Ectodermal cell (in vitro differentiated cells): Measurements from ENCODE around the gene SERPINI1.

Experiments used
- H3K27ac ChIP-seq: 2 replicates; pipeline ENCODE4 v1.7.0; 2013; ENCODE audit warnings: mild to moderate bottlenecking, low read depth, low read length; ENCODE audit not compliant: insufficient read depth, poor library complexity, severe bottlenecking
- H3K27me3 ChIP-seq: 2 replicates; pipeline ENCODE4 v1.7.0; 2013; ENCODE audit warnings: mild to moderate bottlenecking, low read length; ENCODE audit not compliant: insufficient read depth, control insufficient read depth, poor library complexity, severe bottlenecking
- H3K36me3 ChIP-seq: one replicate; pipeline ENCODE4 v1.7.0; 2013; ENCODE audit warnings: low read length; ENCODE audit not compliant: control insufficient read depth, insufficient read depth
- H3K4me1 ChIP-seq: one replicate; pipeline ENCODE4 v1.7.0; 2013; ENCODE audit warnings: low read length; ENCODE audit not compliant: control insufficient read depth, insufficient read depth
- H3K4me3 ChIP-seq: 2 replicates; pipeline ENCODE4 v1.7.0; 2013; ENCODE audit warnings: low read depth, low read length, control low read depth; ENCODE audit not compliant: insufficient read depth
- H3K9me3 ChIP-seq: 2 replicates; pipeline ENCODE4 v1.7.0; 2013; ENCODE audit warnings: mild to moderate bottlenecking, low read length, moderate library complexity; ENCODE audit not compliant: control insufficient read depth
- WGBS, 2 experiments: methylation state at CpG; one replicate each; pipeline ENCODE4 v1.1.7; 2013; ENCODE audit warnings: missing lambda C conversion rate in 2 of 2; 5-methylcytosine and 5-hydroxymethylcytosine counted together

SERPINI1 gene

DNA sequence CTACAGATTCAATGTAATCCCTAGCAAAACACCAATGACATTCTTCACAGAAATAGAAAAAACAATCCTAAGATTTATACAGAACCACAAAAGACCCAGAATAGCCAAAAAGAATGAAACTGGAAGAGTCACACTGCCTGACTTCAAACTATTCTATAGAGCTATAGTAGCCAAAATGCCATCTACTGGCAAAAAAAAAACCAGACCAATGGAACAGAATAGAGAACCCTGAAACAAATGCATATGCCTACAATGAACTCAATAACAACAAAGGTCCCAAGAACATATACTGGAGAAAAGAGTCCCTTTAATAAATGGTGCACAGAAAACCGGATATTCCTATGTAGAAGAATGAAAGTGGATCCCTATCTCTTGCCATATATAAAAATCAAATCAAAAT is 20.6 kb upstream of the SERPINI1 start:
- 80% methylated on average over 1 of the region's 1 CpG; no CpG with 5 or more reads in 1 of the 2 experiments for WGBS, 2 experiments
- peaks cover 9% of the 10 kb centered on the region for H3K36me3 ChIP-seq
- no peak overlapping the region for H3K4me3 ChIP-seq
- no peak overlapping the region for H3K27ac ChIP-seq
- H3K4me1 ChIP-seq: no peaks in the 10 kb centered on the region
- H3K9me3 ChIP-seq: no peaks in the 10 kb centered on the region
- H3K27me3 ChIP-seq: no peaks in the 10 kb centered on the region

DNA sequence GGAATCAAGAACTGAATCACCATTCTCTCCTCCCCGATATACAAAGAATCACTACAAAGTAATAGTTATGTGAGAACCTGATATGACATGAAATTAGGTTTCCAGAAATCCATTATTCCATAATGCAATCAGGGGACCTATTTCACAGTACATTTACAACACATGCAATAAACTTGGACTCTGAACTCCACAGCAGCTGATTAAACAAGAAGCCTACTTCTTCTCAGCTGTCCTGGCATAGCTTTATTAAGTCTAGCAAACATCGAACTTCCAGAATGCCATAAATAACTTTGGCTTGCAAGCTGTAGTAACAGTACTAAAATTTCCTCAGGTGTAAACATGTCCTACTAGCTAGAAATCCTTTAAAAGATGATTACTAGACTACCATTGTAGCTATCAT is 18.6 kb upstream of the SERPINI1 start:
- Histone ChIP-seq H3K36me3 (peaks cover 9% of the 10 kb centered on the region), H3K27me3 (no peaks in the 10 kb centered on the region), H3K4me3 (no peak overlapping the region), H3K4me1 (no peaks in the 10 kb centered on the region), H3K27ac (no peak overlapping the region), H3K9me3 (no peaks in the 10 kb centered on the region)
- 89 to 92% methylated on average over 1 of the region's 2 CpGs for WGBS, 2 experiments

DNA sequence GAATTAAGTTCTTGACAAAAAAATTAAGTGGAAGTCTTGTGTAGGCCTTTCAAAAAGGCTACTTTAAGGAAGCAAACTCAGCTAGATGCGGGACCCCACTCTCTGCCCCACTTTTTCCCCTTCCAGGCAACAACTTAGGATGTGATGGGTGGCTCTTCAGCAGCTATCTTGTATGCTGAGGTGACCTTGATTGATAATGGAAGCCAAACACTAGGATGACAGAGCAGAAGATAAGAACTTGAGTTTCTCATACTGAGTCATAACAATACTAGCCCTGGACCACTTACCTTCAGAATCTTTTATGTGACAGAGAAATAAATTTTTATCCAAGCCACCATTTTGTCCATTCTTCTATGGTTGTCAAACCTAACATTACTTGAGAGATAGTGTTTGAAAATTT is 16.9 kb upstream of the SERPINI1 start:
- H3K36me3 ChIP-seq: peaks cover 9% of the 10 kb centered on the region
- H3K4me3 ChIP-seq: no peak overlapping the region
- H3K27ac ChIP-seq: no peak overlapping the region
- H3K9me3 ChIP-seq: no peaks in the 10 kb centered on the region
- H3K4me1 ChIP-seq: no peaks in the 10 kb centered on the region
- WGBS, 2 experiments: 60 to 97% methylated on average over 1 of the region's 1 CpG
- H3K27me3 ChIP-seq: no peaks in the 10 kb centered on the region

DNA sequence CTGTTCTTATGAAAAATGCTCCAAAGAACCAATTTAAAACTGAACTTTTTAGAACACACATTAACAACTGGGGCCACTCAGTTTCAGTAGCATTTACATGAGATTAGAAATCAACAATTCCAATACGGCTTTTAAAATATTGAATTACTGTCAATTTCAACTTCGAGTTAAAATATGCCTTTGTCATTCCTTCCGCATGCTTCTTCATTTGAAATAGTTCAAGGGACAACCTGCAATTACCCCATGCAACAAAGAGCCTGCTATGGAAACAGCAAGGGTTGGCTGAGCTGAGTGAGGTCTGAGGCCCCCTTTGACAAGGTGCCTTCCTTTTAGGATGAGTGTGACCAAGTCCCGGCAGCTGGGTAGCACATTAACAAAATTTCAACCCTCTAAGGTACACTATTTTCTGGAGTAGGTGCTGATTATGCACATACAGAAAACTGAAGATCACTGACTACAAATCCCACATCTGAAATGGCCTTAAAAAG is 12.5 kb upstream of the SERPINI1 start:
- Histone ChIP-seq H3K9me3 (no peaks in the 10 kb centered on the region), H3K27me3 (no peaks in the 10 kb centered on the region), H3K27ac (no peak overlapping the region), H3K36me3 (peaks cover 9% of the 10 kb centered on the region), H3K4me3 (no peak overlapping the region), H3K4me1 (peaks cover 8% of the 10 kb centered on the region)
- 92% methylated on average over 4 of the region's 4 CpGs for WGBS, 2 experiments

DNA sequence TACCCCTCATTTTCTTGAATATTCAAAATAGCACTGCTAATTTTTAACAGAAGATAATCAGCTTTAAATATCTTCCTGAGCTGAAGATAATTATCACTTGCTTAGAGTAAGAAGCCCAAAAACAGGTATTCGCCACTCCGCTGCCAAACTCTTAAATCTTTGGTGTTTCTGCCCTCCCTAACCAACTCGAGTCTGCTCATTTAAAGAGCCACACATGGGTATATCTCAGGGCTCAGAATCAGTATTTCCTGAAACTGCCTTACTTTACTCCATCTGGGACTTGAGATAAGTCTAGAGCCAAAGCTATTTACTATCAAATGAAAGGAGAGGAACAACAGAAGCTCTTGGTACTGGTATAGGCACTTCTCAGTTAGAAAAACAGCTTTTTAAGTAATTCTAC is 11.6 kb upstream of the SERPINI1 start:
- H3K36me3 ChIP-seq: peaks cover 1% of the 10 kb centered on the region
- WGBS, 2 experiments: 87 to 95% methylated on average over 3 of the region's 3 CpGs
- H3K4me3 ChIP-seq: no peak overlapping the region
- no peaks in the 10 kb centered on the region for H3K9me3 ChIP-seq
- no peaks in the 10 kb centered on the region for H3K27me3 ChIP-seq
- no peak overlapping the region for H3K27ac ChIP-seq
- peaks cover 8% of the 10 kb centered on the region for H3K4me1 ChIP-seq

DNA sequence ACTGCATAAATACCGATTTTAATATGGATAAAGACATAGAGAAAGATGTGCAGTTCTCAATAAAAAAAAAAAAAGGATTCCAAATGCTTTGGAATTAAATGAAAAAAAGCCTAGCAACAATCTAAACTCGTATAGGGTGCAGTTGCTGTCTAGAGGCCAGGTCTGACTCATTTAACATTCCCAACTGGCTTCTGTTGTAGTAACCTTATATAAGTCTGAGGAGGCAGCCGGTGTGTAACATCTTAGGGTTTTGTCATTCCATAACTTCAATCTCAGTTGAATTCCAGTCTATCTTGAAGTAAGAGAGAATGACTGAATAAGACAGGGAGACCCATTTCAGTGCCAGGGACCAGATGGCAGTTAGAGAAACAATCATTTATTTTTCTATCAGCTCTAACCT is 7.3 kb upstream of the SERPINI1 start:
- 73 to 90% methylated on average over 2 to 3 of the region's 3 CpGs for WGBS, 2 experiments
- Histone ChIP-seq H3K27ac (no peak overlapping the region), H3K27me3 (no peaks in the 10 kb centered on the region), H3K4me3 (no peak overlapping the region), H3K36me3 (no peaks in the 10 kb centered on the region), H3K4me1 (peaks cover 12% of the 10 kb centered on the region), H3K9me3 (no peaks in the 10 kb centered on the region)

DNA sequence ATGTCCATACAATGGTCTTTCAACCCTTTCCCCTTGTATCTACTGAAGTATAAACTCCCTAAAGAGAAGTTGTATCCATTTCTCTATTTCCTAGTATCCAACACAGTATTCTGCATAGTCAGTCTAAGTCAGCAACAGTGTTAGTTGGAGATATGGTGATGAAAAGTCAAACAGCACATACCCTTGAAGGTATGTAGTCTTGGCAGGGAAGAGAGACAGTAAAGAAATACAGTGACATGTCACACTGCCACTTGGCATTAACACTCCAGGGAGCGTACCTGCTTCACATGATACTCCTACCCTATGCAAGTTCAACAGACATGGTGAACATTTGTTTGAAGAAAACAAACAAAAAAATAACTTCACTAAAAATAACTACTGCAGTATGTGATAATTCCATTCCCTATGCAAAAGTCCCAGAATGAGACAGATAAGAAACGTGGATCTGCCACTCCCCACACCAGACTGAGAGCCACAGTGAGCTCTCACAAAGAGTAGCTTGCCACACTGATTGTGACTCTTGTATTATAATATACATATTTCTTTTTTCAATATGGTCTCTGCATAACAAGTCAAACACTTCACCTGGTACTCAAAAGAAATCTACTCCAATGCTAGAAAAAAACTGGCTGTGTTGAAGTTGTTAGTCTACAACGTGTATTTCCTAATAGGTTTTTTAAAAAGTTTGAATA is 6.7 kb upstream of the SERPINI1 start:
- Histone ChIP-seq H3K27ac (no peak overlapping the region), H3K36me3 (no peaks in the 10 kb centered on the region), H3K9me3 (no peaks in the 10 kb centered on the region), H3K27me3 (no peaks in the 10 kb centered on the region), H3K4me3 (no peak overlapping the region), H3K4me1 (peaks cover 17% of the 10 kb centered on the region)
- 80 to 90% methylated on average over 2 to 3 of the region's 3 CpGs for WGBS, 2 experiments

DNA sequence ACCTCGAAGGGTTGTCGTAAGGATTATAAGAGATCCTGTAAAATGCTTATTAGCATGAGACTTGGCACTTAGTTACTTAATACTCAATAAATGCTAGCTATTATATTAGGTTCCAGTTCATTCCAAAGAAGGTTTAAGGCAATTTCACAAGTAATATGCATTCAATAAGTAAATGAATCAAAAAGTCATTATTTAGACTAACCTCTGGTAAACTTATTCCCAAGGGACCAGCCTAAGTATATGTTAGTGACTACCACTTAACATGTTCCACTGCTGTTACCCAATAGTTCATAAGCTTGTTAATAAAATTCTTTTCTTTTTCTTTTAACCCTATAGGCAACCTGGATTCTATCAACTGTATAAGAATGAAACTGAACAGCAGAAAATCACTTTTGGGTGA is 5.9 kb upstream of the SERPINI1 start:
- no peak overlapping the region for H3K27ac ChIP-seq
- H3K9me3 ChIP-seq: no peaks in the 10 kb centered on the region
- no peak overlapping the region for H3K4me3 ChIP-seq
- H3K27me3 ChIP-seq: no peaks in the 10 kb centered on the region
- H3K4me1 ChIP-seq: peaks cover 11% of the 10 kb centered on the region
- H3K36me3 ChIP-seq: no peaks in the 10 kb centered on the region
- 88% methylated on average over 2 of the region's 2 CpGs; no CpG with 5 or more reads in 1 of the 2 experiments for WGBS, 2 experiments

DNA sequence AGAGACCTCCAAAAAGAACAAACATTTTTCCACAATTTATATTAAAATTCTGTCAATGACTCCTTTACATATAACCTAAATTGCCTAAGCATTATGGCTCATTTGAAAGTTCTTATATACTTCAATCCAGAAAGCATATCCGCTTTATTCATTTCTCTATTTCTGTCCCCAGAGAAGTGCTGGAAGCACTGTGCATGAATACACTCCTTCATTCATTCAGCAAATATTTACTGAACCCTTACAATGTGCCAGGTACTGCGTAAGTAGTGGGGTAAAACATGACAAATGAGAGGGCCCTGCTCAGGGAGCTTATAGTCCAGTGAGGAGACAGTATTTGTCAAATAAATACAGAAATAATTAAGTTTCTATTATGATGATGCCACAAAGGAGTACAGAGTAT is 4.1 kb upstream of the SERPINI1 start:
- no peak overlapping the region for H3K4me3 ChIP-seq
- H3K27me3 ChIP-seq: peaks cover 6% of the 10 kb centered on the region
- peaks cover 9% of the 10 kb centered on the region for H3K4me1 ChIP-seq
- WGBS, 2 experiments: 99 to 100% methylated on average over 1 to 2 of the region's 2 CpGs
- no peaks in the 10 kb centered on the region for H3K9me3 ChIP-seq
- H3K36me3 ChIP-seq: no peaks in the 10 kb centered on the region
- H3K27ac ChIP-seq: no peak overlapping the region

DNA sequence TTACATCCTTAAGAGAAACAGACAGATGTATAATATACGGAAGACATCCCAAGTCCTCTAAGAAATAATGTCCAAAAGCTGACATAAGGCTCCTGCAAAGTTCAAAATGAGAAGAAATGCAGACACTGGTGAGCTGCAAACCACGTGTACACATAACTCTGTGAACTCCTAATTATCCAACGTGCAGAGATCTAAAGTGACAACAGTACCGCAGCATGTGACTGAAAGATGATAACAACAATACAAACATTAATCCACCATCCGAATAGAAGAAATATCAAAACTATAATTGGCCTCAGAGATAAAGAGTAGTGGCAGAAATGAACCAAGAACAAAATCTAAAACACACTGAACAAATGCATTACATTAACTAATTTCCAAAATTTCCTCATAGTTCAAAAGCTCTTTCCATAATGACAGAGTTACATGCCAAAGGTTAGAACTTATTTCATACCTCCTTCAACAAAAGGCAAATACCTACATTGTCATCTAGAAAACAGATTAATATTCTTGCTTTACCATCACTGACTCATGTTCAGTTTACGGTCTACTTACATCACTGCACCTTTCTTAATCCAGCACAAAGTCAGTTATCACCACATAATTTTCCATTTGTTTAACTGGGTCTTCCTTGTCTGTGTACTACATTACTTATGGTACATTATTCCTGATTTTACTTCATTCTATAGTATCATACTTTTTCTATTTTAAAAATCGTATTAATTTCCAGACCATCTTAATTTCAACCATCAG is 3.0 kb upstream of the SERPINI1 start:
- H3K9me3 ChIP-seq: no peaks in the 10 kb centered on the region
- H3K27me3 ChIP-seq: peaks cover 8% of the 10 kb centered on the region
- no peaks in the 10 kb centered on the region for H3K36me3 ChIP-seq
- H3K27ac ChIP-seq: no peak overlapping the region
- H3K4me3 ChIP-seq: no peak overlapping the region
- WGBS, 2 experiments: 92 to 93% methylated on average over 6 to 7 of the region's 7 CpGs
- H3K4me1 ChIP-seq: peaks cover 13% of the 10 kb centered on the region
